ENCODE measurements around the gene METTL27. TPM values are rescaled to one million over a fixed set of nuclear protein-coding genes. Genes with fewer than 3 reads are reported as not detected.

Gene METTL27
- total RNA-seq, 1 experiment from 2014 or later, result 1.7 TPM

- BruUV-seq (replicated peaks), result no TSS peak
- H3K36me3 ChIP-seq (ENCODE audit: control insufficient read depth, insufficient read depth, low read length), result no peaks in the 10 kb centered on the region
- CTCF ChIA-PET, result interaction anchor here (1.3 kb wide), 1 partner anchor 213 kb away, joined by 3 read pairs; no protein-coding TSS in a partner anchor
- Mint-ChIP-seq H3K27ac (ENCODE audit: unreplicated experiment) (peak overlapping the region; percentile 73), H3K4me1 (ENCODE audit: low read depth, unreplicated experiment) (peaks cover 18% of the 10 kb centered on the region), H3K4me3 (ENCODE audit: unreplicated experiment) (peak overlapping the region; percentile 84), H3K36me3 (ENCODE audit: insufficient read depth, unreplicated experiment) (peaks cover 6% of the 10 kb centered on the region), H3K9me3 (ENCODE audit: unreplicated experiment) (no peaks in the 10 kb centered on the region), H3K27me3 (ENCODE audit: insufficient read depth, unreplicated experiment) (no peaks in the 10 kb centered on the region)
- no peak for TF ChIP-seq CTCF (IDR thresholded peaks at IDR 0.05; ENCODE audit: insufficient read depth in 1 of 2, low read depth in 1 of 2, low read length in 1 of 2, severe bottlenecking in 1 of 2, unreplicated experiment in 1 of 2)
- no peaks in the 10 kb centered on the region for H3K9me3 ChIP-seq
- H3K4me3 ChIP-seq (ENCODE audit: low read depth, low read length), result peak overlapping the region; percentile 58
- H3K4me1 ChIP-seq, result peaks cover 12% of the 10 kb centered on the region; the same call in 1 of the 2 replicates
- H3K27me3 ChIP-seq (replicated peaks; ENCODE audit: control insufficient read depth, insufficient read depth, low read length), result no peaks in the 10 kb centered on the region
- POLR2A ChIA-PET, result interaction anchor here (0.9 to 1.1 kb wide), 3 partner anchors 10 to 103 kb away, joined by 3 to 52 read pairs (median 9); partner anchors contain the start of genes ABHD11 and CLDN4
- DNase-seq, result no peak
- intact Hi-C loops (cut with micrococcal nuclease; ENCODE audit: unreplicated experiment), result no loop called here
These were observed 638 bp downstream of the METTL27 start for GRCh38 chr7:73841689-73842066.

DNA sequence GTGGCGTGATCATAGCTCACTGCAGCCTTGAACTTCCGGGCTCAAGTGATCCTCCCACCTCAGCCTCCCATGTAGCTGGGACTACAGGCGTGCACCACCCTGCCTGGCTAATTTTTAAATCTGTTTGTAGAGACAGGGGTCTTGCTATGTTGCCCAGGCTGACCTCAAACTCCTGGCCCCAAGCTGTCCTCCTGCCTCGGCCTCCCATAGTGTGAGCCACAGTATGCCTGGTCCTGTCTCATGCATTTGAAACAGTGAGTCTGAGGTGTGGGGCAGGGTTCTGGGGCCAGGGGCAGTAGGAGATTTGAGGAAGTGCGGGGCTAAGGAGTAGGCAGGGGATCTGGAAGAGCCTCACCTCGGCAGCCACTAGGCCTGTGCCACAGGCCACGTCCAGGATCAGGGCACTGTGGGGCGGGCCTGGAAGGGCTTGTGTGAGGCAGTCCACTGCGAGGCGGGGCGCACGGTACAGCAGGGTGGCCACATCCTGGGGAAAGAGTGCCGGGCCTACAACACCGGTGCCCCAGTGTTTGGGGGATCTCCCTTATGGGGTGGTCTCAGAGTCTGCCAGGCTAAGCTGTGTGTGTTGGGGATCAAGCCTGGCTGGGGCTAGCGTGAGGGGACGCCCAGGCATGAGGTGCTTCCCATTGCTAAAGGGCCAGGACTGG lies 1.5 kb downstream of the METTL27 start:
- H3K4me3 Mint-ChIP-seq (ENCODE audit: unreplicated experiment), result peak overlapping the region; percentile 38
- no peaks in the 10 kb centered on the region for H3K27me3 Mint-ChIP-seq (ENCODE audit: insufficient read depth, unreplicated experiment)
- no TSS peak for BruUV-seq (replicated peaks)
- ChIA-PET CTCF (interaction anchor here (0.9 kb wide), 1 partner anchor 29 kb away, joined by 3 read pairs; no protein-coding TSS in a partner anchor), POLR2A (no interaction called here)
- intact Hi-C loops (cut with micrococcal nuclease; ENCODE audit: unreplicated experiment), result no loop called here
- peaks cover 6% of the 10 kb centered on the region for H3K36me3 Mint-ChIP-seq (ENCODE audit: insufficient read depth, unreplicated experiment)
- no peak for TF ChIP-seq CTCF (IDR thresholded peaks at IDR 0.05; ENCODE audit: insufficient read depth in 1 of 2, low read depth in 1 of 2, low read length in 1 of 2, severe bottlenecking in 1 of 2, unreplicated experiment in 1 of 2)
- H3K9me3 Mint-ChIP-seq (ENCODE audit: unreplicated experiment), result no peaks in the 10 kb centered on the region
- H3K9me3 ChIP-seq, result no peaks in the 10 kb centered on the region
- no peak for DNase-seq
- H3K27me3 ChIP-seq (replicated peaks; ENCODE audit: control insufficient read depth, insufficient read depth, low read length), result no peaks in the 10 kb centered on the region
- H3K27ac Mint-ChIP-seq (ENCODE audit: unreplicated experiment), result no peak overlapping the region
- peaks cover 12% of the 10 kb centered on the region for H3K4me1 Mint-ChIP-seq (ENCODE audit: low read depth, unreplicated experiment)
- no peaks in the 10 kb centered on the region for H3K36me3 ChIP-seq (ENCODE audit: control insufficient read depth, insufficient read depth, low read length)
- H3K4me3 ChIP-seq (ENCODE audit: low read depth, low read length), result no peak overlapping the region
- peaks cover 12% of the 10 kb centered on the region; the same call in 1 of the 2 replicates for H3K4me1 ChIP-seq

DNA sequence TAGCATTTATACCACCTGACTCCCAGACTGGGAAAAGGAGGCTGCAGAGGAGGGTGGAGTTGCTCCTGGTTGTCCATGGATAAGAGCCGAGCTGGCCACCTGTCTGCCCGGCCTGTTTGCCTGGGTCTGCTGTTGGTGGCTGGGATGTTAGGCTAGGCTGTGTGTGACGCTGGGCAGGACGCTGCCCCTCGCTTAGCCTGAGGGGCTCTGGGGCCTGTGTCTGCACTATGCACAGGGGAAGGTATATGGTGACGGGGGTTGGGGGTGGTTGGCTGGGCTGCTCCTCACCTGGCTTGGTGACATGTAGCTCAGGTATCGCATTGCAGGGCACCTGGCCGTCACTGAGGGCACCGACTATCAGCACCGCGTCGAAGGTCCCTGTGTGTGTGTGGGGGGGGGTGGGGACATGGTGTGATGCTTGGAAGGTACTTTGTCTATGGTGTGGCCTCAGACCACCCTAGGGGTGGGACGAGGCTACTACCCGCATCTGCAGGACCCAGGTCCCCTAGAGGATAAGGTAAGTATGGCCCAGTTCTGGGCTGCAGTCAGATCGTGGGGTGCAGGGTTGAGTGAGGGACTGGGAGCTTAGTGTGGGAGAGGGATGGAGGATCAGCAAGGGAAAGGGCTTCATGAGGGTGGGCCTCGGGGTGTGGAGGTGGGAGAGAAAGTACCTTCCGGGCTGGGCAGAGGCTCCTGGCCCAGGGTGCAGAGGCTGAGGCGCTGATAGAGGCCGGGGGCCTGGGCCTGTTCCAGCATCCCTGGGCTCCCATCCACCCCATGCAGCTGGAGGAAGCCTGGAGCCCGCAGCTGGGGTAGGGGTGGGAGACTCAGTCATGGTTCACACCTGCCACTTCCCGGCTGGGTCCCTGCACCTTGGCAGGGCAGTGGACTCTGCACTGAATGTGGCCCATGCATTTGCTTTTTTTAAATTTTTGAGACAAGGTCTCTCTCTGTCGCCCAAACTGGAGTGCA lies 2.3 kb downstream of the METTL27 start:
- Histone ChIP-seq H3K4me3 (ENCODE audit: low read depth, low read length) (no peak overlapping the region), H3K9me3 (no peaks in the 10 kb centered on the region), H3K4me1 (peaks cover 12% of the 10 kb centered on the region; the same call in 1 of the 2 replicates), H3K36me3 (ENCODE audit: control insufficient read depth, insufficient read depth, low read length) (no peaks in the 10 kb centered on the region), H3K27me3 (replicated peaks; ENCODE audit: control insufficient read depth, insufficient read depth, low read length) (no peaks in the 10 kb centered on the region)
- intact Hi-C loops (cut with micrococcal nuclease; ENCODE audit: unreplicated experiment), result no loop called here
- TF ChIP-seq CTCF (IDR thresholded peaks at IDR 0.05; ENCODE audit: insufficient read depth in 1 of 2, low read depth in 1 of 2, low read length in 1 of 2, severe bottlenecking in 1 of 2, unreplicated experiment in 1 of 2), result peak; percentile 18 to 24
- POLR2A ChIA-PET, result no interaction called here
- peaks cover 6% of the 10 kb centered on the region for H3K36me3 Mint-ChIP-seq (ENCODE audit: insufficient read depth, unreplicated experiment)
- BruUV-seq (replicated peaks), result no TSS peak
- no peak overlapping the region for H3K4me3 Mint-ChIP-seq (ENCODE audit: unreplicated experiment)
- peaks cover 11% of the 10 kb centered on the region for H3K4me1 Mint-ChIP-seq (ENCODE audit: low read depth, unreplicated experiment)
- DNase-seq, result no peak
- H3K9me3 Mint-ChIP-seq (ENCODE audit: unreplicated experiment), result no peaks in the 10 kb centered on the region
- H3K27ac Mint-ChIP-seq (ENCODE audit: unreplicated experiment), result no peak overlapping the region
- CTCF ChIA-PET, result interaction anchor here (0.6 to 0.9 kb wide), 2 partner anchors 28 to 108 kb away, joined by 3 read pairs; no protein-coding TSS in a partner anchor
- no peaks in the 10 kb centered on the region for H3K27me3 Mint-ChIP-seq (ENCODE audit: insufficient read depth, unreplicated experiment)

All from Caco-2 (cell line).